Spleen (tissue), 13 donors: ENCODE measurements around the gene AQP3. TPM values are rescaled to one million over a fixed set of nuclear protein-coding genes. Genes with fewer than 3 reads are reported as not detected.
"Not testable (repeated sequence)": the region's sequence is repeated elsewhere in the genome, so short reads cannot be mapped to it uniquely, and the experiment has no call there.

Experiments used
- DNase-seq: peaks from one replicate; pipeline ENCODE4 v3.0.0-alpha.2; 2020
- H3K27ac ChIP-seq, 8 donors: fragments of 200-600 bp; sonication (generic) in 7 of 8; 1 replicate in 4 of 8; 2 replicates in 4 of 8; pipeline versions ENCODE4 v1.5.0 to v1.8.0; 2016 to 2021; ENCODE audit warnings: inconsistent platforms in 4 of 8, mild to moderate bottlenecking in 4 of 8, moderate library complexity in 1 of 8
- H3K27me3 ChIP-seq, 7 donors: fragments of 200-600 bp; sonication (generic) in 6 of 7; replicated peaks in 1 of 7; 1 replicate in 4 of 7; 2 replicates in 3 of 7; pipeline versions ENCODE4 v1.5.0 to v1.8.0; 2016 to 2021; ENCODE audit warnings: inconsistent platforms in 3 of 7, mild to moderate bottlenecking in 1 of 7
- H3K36me3 ChIP-seq, 6 donors: fragments of 200-600 bp; sonication (generic) in 5 of 6; 1 replicate in 4 of 6; 2 replicates in 2 of 6; pipeline versions ENCODE4 v1.5.0 to v1.8.0; 2016 to 2021; ENCODE audit warnings: inconsistent platforms in 2 of 6
- H3K4me1 ChIP-seq, 6 donors: fragments of 200-600 bp; sonication (generic) in 5 of 6; 1 replicate in 3 of 6; 2 replicates in 3 of 6; pipeline versions ENCODE4 v1.5.0 to v1.8.0; 2016 to 2021; ENCODE audit warnings: inconsistent platforms in 3 of 6
- H3K4me3 ChIP-seq, 8 donors: fragments of 200-600 bp; sonication (generic) in 7 of 8; 1 replicate in 4 of 8; 2 replicates in 4 of 8; pipeline versions ENCODE4 v1.5.0 to v1.8.0; 2016 to 2021; ENCODE audit warnings: inconsistent platforms in 4 of 8, mild to moderate bottlenecking in 4 of 8, moderate library complexity in 2 of 8
- H3K9me3 ChIP-seq, 8 donors: fragments of 200-600 bp; sonication (generic) in 7 of 8; 1 replicate in 4 of 8; 2 replicates in 4 of 8; pipeline versions ENCODE4 v1.5.0 to v1.8.0; 2016 to 2021; ENCODE audit warnings: inconsistent platforms in 4 of 8
- POLR2A ChIP-seq, 3 donors: fragments of 450-650 bp; IDR thresholded peaks; one replicate each; pipeline ENCODE4 v1.5.1; 2017; ENCODE audit warnings: antibody characterized with exemption in 3 of 3, mild to moderate bottlenecking in 1 of 3
- POLR2AphosphoS5 ChIP-seq, 3 donors: sonication (generic); formaldehyde crosslinking; IDR thresholded peaks; one replicate each; pipeline ENCODE4 v1.5.1; 2017; ENCODE audit warnings: antibody characterized with exemption in 3 of 3
- WGBS, 5 donors: extraction: QIAGEN DNeasy Blood & Tissue Kit in 3 of 5; methylation state at CpG; one replicate each; pipeline versions ENCODE4 v1.1.5 to v1.1.7; 2013 to 2018; 5-methylcytosine and 5-hydroxymethylcytosine counted together
- intact Hi-C: fragments of 100-400 bp; cut with DNase I; formaldehyde crosslinking; loops from one replicate; pipeline ENCODE4 v1.15.0; 2023; ENCODE audit warnings: low total_unique reads
- long read RNA-seq, 2 donors: transcript quantifications; one replicate each; lab custom pipeline, GENCODE V29; 2026
- polyA plus RNA-seq, 3 donors: library from polyadenylated mRNA; stranded (reverse); fragments of 200-250 nt; gene quantifications; one replicate each; pipeline ENCODE4 v1.2.1, GENCODE V29; 2013
- total RNA-seq, 7 donors: library from RNA; depleted of rRNA in 3 of 7; stranded (reverse); fragments of >200 nt in 3 of 7; fragmentation: NEBNext Ultra II Directional in 4 of 7; extraction: Animal tissue kit (Norgen Biotek cat#: 25700) in 4 of 7; gene quantifications; one replicate each; pipeline versions ENCODE4 v1.1.0 to v1.2.1, GENCODE V29; 2016 to 2021
- TF ChIP-seq, protein P1 (sequence below), 11 experiments: fragments of 200-600 bp in 7 of 11; fragments of 450-650 bp in 4 of 11; sonication (generic) in 4 of 11; IDR thresholded peaks in 8 of 11; conservative IDR thresholded peaks in 3 of 11; 1 replicate in 7 of 11; 2 replicates in 4 of 11; pipeline versions ENCODE4 v1.4.0 to v1.8.0; 2016 to 2021; ENCODE audit warnings: antibody characterized with exemption in 11 of 11, inconsistent platforms in 4 of 11, mild to moderate bottlenecking in 1 of 11
- donor health status: healthy with polysubstance abuse.
- donor health status: DM: no; HTN: no; CAD: no; lungs with moderate emphysema.
- donor health status: DM: no; HTN: no; CAD: no.
- donor health status: Bipolar disorder and iron deficiency.
- donor health status: healthy.
- donor health status: DM: no; HTN: no; CAD: no.
- donor health status: DM: yes; HTN: yes; CAD: no.

The AQP3 gene
- total RNA-seq: 100 to 1,000 TPM in 5 of 7 donors, 10 to 100 TPM in 2; 44.2 to 251 (median 126) TPM
- polyA plus RNA-seq: 10 to 100 TPM in 1 of 3 donors, 1 to 10 TPM in 2; 5.0 to 51.4 (median 5.7) TPM
- long read RNA-seq, donor 1, transcript AQP3-201 (6 exons, 1,871 nt): major isoform, 17 of 19 reads
- long read RNA-seq, donor 1, partial matches to known transcripts: 0 of 19 reads
- long read RNA-seq, donor 1, other reads (novel, unspliced or antisense): 0 of 19 reads
- long read RNA-seq, donor 2, transcript AQP3-201 (6 exons, 1,871 nt): major isoform, 18 of 18 reads
- long read RNA-seq, donor 2, partial matches to known transcripts: 0 of 18 reads
- long read RNA-seq, donor 2, other reads (novel, unspliced or antisense): 0 of 18 reads

DNA sequence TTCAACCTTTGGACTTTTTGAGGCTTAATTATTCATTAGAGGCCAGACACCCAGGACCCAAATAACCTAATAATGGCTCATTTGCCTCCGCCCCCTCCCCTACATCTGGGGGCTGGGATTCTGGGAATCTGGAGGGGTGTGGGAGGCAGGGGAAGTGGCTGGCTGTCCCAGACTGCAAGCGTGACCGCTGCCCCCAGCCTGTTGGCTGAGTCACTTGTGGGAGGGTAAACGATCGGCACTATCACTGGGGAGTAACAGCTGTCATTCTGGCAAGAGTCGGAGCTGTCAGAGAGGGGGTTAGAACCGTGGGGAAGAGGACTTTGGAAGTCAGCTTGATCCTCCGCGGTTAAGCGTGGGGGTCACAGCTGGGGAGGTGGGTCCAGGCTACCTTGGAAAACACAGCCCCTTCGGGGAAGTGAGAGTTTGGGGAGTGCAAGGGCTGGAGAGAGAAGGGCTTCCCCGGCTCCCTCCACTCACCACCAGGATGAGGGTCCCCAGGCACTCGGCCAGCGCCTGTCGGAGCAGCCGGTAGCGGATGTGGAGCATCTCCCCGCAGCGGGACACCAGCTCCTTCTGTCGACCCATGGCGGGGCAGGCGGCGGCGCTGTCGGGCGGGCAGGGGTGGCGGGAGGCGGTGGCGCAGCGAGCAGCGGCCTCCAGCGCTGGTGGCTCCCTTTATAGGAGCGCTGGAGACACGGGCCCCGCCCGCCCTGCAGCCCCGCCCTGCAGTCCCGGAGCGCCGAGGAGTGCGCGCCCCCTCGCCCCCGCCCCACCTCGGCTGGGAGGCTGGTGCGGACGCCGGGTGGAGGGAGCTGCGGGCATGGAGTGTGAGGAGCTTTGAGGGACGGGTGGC lies at the start of gene AQP3:
Gene AQP3, minus strand, starts transcription at position 648 of the 853 bp plus-strand sequence. Its CDS starts 63 bp downstream, at position 585.
- TF ChIP-seq POLR2A (IDR thresholded peaks at IDR 0.05): no peak
- TF ChIP-seq POLR2AphosphoS5 (IDR thresholded peaks at IDR 0.05): peak; percentile 69 to 84 (median 71)
- TF ChIP-seq, protein P1, sequence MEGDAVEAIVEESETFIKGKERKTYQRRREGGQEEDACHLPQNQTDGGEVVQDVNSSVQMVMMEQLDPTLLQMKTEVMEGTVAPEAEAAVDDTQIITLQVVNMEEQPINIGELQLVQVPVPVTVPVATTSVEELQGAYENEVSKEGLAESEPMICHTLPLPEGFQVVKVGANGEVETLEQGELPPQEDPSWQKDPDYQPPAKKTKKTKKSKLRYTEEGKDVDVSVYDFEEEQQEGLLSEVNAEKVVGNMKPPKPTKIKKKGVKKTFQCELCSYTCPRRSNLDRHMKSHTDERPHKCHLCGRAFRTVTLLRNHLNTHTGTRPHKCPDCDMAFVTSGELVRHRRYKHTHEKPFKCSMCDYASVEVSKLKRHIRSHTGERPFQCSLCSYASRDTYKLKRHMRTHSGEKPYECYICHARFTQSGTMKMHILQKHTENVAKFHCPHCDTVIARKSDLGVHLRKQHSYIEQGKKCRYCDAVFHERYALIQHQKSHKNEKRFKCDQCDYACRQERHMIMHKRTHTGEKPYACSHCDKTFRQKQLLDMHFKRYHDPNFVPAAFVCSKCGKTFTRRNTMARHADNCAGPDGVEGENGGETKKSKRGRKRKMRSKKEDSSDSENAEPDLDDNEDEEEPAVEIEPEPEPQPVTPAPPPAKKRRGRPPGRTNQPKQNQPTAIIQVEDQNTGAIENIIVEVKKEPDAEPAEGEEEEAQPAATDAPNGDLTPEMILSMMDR (IDR thresholded peaks at IDR 0.05 in 8 of 11, conservative IDR thresholded peaks at IDR 0.05 in 3 of 11): peak in 7 of 11 experiments; percentile 9 to 46 (median 38)
- Histone ChIP-seq H3K9me3 (no peaks in the 10 kb centered on the region), H3K36me3 (peaks cover 0 to 19% (median 6%) of the 10 kb centered on the region in 6 donors), H3K27me3 (peaks cover 0 to 24% (median 0%) of the 10 kb centered on the region in 7 donors), H3K4me1 (peaks cover 19 to 69% (median 53%) of the 10 kb centered on the region in 6 donors), H3K4me3 (peak within 1 kb of the TSS; percentile 33 to 76 (median 52)), H3K27ac (peak within 1 kb of the TSS; percentile 46 to 90 (median 86))
- intact Hi-C loops: no loop called here
- 1 to 3% (median 3%) methylated on average over 21 to 50 of the region's 50 CpGs for WGBS, 5 donors
- DNase-seq: peak; percentile 93

DNA sequence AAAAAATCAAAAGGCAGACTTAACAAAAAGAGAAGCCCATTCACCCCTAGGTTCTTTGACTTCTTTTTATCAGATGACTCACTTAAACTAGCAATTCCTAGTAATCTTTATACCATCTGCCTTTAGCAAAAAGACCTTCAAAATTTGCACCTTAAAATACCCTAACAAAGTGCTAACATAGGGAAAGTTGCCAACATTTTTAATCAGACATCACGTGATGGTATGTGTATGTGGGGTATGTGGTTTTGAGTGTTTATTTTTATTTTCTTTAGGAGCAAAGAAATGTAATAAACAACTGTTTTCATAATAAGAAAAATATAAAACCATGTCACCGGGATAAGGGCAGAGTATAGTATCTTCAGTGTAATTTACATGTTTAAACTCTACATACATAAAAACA lies 46.4 kb upstream of the AQP3 start:
- H3K27ac ChIP-seq, H3K9me3 ChIP-seq, DNase-seq, intact Hi-C loops, H3K27me3 ChIP-seq, H3K4me3 ChIP-seq, H3K4me1 ChIP-seq, H3K36me3 ChIP-seq: not testable (repeated sequence)
- WGBS, 5 donors: 70 to 81% (median 74%) methylated on average over 2 of the region's 2 CpGs

DNA sequence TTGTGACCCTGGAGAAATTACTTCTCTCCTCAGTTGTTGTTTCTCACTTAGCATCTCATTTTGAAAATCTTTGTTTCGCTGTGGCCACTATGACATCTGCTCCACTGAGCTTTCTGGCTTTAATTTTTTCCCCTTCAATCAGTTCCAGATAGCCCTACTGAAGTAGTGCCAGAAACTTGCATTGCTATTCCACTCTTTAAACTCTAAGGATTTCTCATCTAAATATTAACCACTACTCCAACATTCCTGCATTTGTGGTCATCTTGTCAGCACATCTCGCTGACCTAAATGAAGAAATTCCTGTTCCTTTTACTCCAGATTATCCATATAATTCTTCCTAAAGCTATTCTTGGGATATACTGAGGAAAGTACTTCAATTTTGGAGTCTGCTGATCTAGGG lies 41.7 kb upstream of the AQP3 start:
- Histone ChIP-seq H3K9me3 (no peaks in the 10 kb centered on the region), H3K4me1 (no peaks in the 10 kb centered on the region), H3K36me3 (no peaks in the 10 kb centered on the region), H3K27ac (no peak overlapping the region), H3K4me3 (no peak overlapping the region), H3K27me3 (no peaks in the 10 kb centered on the region)
- no peak for DNase-seq
- intact Hi-C loops: no loop called here
- no peak for TF ChIP-seq POLR2A (IDR thresholded peaks at IDR 0.05)
- no peak for TF ChIP-seq POLR2AphosphoS5 (IDR thresholded peaks at IDR 0.05)
- TF ChIP-seq, protein P1 (IDR thresholded peaks at IDR 0.05 in 8 of 11, conservative IDR thresholded peaks at IDR 0.05 in 3 of 11): no peak
- 79 to 92% (median 87%) methylated on average over 2 of the region's 2 CpGs for WGBS, 5 donors

DNA sequence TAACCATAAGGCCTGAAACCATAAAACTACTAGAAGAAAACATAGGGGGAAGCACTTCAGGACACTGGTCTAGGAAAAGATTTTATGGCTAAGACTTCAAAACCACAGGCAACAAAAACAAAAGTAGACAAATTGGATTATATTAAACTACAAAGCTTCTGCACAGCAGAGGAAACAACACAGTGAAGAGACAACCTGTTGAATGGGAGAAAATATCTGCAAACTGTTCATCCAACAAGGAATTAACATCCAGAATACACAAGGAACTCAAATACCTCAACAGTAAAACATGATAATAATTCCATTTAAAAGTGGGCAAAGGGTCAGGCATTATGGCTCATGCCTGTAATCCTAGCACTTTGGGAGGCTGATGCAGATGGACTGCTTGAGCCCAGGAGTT lies 37.9 kb upstream of the AQP3 start:
- H3K27ac ChIP-seq, H3K4me1 ChIP-seq, H3K4me3 ChIP-seq, H3K36me3 ChIP-seq, H3K9me3 ChIP-seq, H3K27me3 ChIP-seq, intact Hi-C loops, DNase-seq: not testable (repeated sequence)

DNA sequence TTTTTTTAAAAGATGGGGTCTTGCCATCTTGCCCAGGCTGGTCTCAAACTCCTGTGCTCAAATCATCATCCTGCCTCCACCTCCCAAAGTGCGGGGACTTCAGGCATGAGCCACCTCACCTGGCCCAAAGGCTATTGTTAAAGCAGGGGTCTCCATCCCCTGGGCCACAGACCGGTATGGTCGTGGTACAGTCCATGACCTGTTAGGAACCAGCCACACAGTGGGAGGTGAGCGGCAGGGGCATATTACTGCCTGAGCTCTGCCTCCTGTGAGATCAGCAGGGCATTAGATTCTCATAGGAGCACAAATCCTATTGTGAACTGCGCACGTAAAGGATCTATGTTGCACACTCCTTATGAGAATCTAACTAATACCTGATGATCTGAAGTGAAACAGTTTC lies 33.6 kb upstream of the AQP3 start:
- 87 to 97% (median 94%) methylated on average over 6 of the region's 6 CpGs for WGBS, 5 donors
- TF ChIP-seq, protein P1 (IDR thresholded peaks at IDR 0.05 in 8 of 11, conservative IDR thresholded peaks at IDR 0.05 in 3 of 11): no peak
- intact Hi-C loops: no loop called here
- H3K9me3 ChIP-seq: no peaks in the 10 kb centered on the region
- DNase-seq: peak; percentile 57
- H3K36me3 ChIP-seq: peaks cover 0 to 8% (median 0%) of the 10 kb centered on the region in 6 donors
- no peaks in the 10 kb centered on the region for H3K4me1 ChIP-seq
- H3K27ac ChIP-seq: no peak overlapping the region
- H3K4me3 ChIP-seq: no peak overlapping the region
- H3K27me3 ChIP-seq: no peaks in the 10 kb centered on the region
